Anterior cingulate cortex (tissue), 58 donors: Measurements from ENCODE around the gene MAPRE2.
A peak's percentile ranks its signal among the peaks of the same experiment; 100 is the strongest.

Source experiments
- DNase-seq, 58 donors: peaks; one replicate each; lab custom pipeline; 2025; lab: John Stamatoyannopoulos, UW

Gene MAPRE2

GRCh38 chr18:35171315-35171987, 130.2 kb downstream of the MAPRE2 start:
- DNase-seq = no peak

GRCh38 chr18:35172009-35172408, 130.8 kb downstream of the MAPRE2 start:
- no peak for DNase-seq

DNA sequence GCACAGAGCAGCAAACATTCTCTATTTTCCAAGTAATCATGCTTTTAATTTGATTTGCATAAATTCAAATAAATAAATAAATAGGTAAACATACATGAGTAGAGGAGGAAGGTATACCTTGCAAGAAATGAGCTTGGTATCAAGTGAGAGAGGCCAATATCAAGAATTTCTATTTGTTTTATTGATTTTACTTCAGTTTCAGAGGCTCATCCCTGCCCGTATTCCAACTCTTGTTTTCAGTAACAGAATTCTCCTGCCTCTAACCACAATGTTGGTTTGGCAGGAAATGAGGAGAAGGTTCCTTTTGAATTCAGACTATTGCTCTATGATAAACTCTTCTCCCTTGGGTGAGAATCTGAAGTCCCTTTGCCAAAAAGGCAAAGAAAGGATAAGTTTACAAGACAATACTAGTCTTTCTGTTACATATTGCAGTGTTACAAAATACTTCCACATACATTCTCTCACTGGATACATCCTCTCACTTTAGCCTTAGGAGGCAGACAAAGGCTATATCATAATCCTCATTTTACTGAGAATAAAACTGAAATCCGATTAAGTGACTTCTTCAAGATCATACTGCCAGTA, 131.3 kb downstream of the MAPRE2 start:
- no peak for DNase-seq

DNA sequence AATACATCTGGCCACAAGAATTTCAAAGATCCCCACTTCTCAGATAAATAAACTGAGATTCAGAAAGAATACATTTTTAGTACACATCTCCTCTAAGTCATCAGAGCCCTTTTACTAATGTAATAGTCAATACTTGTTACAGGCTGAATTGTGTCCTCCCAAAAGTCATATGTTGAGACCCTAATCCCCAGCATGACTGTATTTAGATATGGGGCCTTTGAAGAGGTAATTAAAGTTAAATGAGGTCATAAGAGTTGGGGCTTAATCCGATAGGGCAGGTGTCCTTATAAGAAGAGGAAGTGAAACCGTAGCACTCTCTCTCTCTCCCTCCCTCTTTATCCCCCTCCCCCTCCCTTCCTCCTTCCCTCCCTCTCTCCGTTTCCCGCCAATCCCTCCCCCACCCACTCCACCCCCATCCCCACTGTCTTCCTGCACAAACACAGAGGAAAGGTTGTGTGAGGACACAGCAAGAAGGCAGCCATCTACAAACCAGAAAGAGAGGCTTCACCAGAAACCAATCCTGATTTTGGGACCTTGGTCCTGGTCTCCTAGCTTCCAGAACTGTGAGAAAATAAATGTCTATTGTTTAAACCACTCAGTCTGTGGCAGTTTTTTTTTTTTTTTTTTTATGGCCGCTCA, 133.0 kb downstream of the MAPRE2 start:
- peak in 3 of 58 donors; percentile 15 to 47 (median 39) for DNase-seq

DNA sequence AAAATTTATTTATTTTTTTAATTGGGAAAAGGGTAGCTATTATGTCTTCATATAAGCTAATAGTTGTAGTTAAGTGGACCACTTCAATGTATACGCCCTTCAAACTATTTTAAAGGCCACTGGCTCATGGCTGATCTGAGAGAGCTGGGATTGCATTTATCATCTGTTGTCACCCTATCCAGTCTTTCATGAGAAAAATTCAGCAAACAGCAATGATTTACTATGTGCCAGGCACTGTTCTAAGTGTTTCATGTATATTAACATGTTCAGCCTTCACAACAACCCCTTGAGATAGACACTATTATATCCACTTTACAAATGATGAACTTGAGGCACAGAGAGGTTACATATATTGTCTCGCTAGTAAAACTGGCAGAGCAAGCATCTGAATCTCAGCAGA, 133.5 kb downstream of the MAPRE2 start:
- DNase-seq = no peak

DNA sequence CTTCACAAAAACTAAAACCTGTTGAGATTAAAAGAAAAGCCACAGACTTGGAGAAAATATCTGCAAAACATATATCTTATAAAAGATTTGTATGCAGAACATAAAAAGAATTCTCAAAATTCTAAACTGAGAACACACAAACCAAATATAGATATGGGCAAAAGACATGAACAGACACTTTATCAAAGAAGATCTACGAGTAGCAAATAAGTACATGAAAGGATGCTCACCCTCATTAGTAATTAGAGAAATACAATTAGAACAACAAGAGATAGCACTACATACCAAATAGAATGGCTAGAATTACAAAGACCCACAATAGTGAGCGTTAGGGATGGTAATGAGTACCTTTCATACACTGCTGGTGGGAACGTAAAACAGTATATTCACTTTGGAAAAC, 135.7 kb downstream of the MAPRE2 start:
- no peak for DNase-seq

- DNase-seq = peak in 1 of 58 donors; percentile 10
These were observed 137.0 kb downstream of the MAPRE2 start for GRCh38 chr18:35178260-35178659.

DNA sequence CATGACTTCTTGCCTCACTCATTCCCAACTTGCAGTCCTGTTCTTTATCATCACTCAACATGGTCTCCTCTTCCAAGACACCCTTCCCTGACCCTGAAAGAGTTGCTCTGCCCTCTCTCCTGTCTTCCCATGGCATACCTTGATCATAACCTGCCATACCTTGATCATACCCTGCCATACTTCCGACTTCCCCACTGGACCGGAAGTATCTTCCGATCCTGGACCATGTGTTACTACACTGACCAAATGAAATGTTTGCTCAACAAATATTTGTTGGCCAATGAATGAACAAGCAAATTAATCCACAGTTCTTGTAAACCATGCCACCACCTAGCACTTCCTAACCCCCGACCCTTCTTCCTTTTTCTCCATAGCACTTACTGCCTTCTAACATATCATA, 138.7 kb downstream of the MAPRE2 start:
- no peak for DNase-seq

DNA sequence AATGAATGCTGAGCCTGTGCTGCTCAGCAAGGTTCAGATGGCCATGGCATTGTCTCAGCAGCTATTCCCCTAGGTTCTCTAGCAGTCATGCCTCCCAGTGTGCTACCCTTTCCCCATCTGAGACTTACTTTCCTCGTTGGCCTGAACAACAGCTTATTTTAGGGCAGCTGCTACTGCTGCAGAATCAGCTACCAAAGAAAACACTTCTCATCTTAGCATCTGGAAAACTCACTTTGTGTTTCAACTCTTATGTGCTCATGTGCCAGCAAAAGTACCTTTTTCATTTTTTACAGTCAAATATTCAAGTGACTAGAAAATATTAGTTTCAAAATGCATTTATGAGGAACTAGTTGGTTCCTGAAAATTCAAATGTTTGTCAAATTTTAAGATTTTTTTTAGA, 139.2 kb downstream of the MAPRE2 start:
- no peak for DNase-seq

DNA sequence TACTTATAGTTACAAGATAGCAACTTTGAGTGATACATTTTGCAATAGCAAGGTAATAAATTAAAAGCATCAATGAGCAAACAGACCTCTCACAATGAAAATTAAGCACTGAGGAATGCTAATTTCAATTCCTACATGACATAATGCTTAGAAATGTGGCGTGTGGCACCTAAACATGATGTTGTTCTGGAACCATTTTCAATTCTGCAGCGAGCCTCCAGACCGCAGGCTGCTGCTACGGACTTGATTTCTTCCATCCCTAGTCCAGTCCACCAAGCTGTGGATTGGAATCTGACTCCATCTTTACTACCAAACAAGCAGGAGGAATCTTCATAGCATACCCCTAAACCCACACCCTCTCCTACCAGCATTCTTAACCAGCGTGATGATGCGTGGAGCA, 140.9 kb downstream of the MAPRE2 start:
- DNase-seq = no peak

- no peak for DNase-seq
These were observed 142.7 kb downstream of the MAPRE2 start for GRCh38 chr18:35183886-35184285.

DNA sequence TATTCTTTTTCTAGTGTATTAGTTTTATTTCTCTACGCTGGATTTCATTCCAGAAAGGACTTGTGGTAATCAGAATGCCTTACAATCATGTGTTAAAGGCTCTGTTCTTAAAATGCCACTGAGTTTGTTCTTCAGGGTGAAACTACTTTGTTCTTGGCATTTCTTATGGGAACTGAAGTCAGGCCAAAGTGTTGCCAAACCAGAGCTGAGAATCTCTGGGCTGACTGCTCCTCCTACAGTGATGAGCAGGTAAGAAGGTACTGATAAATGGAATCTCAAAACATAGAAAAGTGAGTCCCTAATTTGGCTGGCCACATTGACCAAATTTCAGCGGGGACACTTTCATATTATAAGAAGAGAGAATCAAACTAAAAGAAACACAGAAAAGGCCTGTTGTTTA, 144.6 kb downstream of the MAPRE2 start:
- DNase-seq = peak in 1 of 58 donors; percentile 6

DNA sequence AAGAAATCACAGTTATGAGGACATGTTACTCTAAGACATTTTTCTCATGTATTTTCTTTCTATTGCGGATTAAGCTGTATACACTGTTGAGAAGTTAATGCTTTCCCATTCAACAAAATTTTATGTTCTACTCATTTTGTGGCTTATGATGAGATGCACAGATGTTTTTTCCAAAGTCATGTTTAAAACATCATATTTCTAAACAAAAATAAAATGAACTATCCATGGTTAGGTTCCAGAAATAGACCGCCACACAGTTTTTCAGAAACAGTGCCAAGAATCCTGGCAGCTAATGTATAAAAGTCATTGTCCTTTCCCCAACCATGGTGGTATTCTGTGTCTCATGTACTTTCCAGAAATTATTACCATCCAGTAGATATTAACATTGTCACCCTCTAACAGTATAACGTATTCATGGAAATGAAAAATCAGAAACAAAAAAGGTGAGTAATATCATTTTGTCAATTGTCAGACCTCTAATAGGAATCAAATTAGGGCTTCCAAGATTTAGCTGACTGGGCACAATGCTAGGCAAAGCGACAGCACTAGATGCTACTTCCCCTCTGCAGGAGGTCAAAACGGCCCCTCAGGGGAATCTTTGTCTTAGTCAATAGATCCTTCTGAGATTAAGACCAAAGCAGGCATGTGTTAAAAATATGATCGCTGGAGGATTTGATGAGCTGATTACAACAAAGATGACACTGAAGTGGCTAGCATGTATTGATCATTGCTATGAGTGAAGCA, 145.2 kb downstream of the MAPRE2 start:
- no peak for DNase-seq

DNA sequence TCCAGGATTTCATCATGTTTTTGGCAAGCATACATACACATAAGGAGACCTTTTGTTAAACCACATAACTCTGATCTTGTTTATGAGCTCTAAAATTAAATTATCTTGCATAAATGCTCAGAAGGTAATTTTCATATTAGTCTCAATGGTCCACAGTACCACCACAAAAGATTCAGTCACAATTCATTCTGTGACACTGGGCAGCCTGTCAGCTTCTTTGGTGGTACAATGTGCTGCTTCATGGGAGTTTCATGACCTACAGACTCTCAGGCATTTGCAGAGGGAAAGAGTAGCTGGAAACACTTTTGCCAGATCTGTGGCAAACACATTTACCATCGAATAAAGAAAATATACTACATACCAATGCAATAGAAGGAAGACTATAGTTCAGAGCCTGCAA, 148.3 kb downstream of the MAPRE2 start:
- peak in 31 of 58 donors; percentile 7 to 82 (median 39) for DNase-seq

DNA sequence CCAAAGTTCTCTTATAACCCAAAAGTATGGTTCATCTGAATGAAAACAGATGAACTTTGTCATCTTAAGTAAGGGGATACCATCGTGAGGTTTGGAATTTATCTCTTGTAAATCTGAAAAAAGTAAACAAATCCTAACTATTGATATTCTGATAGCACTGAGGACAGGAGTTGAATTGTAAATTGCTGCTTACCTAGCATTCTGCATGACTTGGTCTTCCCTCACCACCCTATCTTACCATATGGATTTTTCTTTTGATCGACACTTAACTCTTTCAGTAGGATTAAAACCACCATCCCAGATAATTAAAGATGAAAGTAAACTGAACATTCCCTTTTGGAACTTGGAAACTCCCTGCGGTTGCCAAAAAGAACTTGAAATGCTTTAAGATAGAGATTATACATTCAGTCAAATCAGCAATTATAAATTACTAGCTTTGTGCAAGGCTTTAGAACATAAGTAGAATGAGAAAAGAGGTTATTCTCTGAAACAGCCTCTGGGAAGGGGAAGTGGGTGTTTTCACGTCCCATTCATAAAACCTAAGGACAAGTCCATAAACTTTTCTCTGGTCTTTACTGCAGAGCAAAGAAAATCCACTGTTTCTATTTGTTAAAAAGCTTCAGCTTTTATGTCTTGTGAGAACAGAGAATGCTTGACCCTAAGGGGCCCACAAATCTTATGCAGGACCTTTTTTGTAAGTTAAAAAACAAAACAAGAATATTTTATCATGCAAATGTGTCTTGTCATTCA, 149.9 kb downstream of the MAPRE2 start:
- DNase-seq = no peak

DNA sequence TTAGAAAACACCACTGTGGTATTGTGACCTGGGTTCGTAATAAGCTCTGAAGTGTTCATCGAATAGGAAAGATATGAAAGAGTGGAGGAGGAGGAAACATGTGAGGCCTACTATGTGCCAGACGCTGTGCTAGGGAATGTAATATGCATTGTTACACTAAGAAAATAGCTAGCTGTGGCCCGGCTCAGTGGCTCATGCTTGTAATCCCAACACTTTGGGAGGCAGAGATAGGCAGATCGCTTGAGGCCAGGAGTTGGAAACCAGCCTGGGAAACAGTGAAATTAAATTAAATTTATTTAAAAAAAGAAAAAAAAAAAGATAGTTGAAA, 150.4 kb downstream of the MAPRE2 start:
- no peak for DNase-seq

- DNase-seq = no peak
These were observed 151.2 kb downstream of the MAPRE2 start for GRCh38 chr18:35192415-35192814.
